ENCODE data around the gene TESK2.
"Not testable (repeated sequence)": the region's sequence is repeated elsewhere in the genome, so short reads cannot be mapped to it uniquely, and the experiment has no call there.

TESK2 gene

DNA sequence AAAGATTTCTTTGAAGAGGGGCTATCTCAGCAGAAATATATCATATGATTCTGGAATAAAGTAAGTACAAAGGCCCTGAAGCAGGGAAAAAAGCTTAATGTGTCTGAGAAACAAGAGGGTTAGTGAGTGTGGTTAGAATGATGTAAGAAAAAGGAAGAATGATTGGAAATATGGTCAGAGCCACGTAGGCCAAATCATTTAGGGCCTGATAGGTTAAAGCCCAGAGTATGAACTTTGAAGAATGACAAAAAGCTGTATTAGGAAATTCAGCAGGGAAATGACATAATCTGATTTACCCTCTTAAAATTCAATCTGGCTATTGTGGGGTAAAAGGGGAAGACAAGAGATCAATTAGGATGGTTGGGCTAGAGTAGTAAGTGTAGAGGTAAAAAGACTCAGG lies 81.7 kb downstream of the TESK2 start:
- DNase-seq = no peak

DNA sequence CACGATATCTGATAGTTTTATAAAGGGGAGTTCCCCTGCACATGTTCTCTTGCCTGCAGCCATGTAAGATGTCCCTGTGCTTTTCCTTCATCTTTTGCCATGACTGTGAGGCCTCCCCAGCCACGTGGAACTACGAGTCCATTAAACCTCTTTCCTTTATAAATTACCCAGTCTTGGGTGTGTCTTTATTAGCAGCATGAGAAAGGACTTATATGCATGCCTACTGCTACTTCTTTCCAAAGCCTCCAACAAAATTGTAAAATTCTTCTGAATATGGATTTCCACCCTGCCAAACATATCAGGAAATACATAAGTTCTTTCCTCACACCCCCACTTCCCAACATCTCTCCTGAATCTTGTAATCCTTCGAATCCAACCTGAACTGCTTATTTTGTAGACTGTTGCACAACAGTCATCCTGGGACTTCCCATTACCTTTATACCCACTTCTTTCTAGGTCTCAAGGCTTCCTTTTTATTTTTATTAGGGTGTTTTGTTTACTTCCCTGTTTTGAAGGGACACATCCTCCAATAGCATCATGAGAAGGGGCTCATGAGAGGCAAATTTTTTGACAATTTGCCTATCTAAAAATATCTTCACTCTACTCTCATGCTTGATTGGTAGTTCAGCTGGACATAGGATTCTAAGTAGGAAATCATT lies 83.2 kb downstream of the TESK2 start:
- no peak for DNase-seq

DNA sequence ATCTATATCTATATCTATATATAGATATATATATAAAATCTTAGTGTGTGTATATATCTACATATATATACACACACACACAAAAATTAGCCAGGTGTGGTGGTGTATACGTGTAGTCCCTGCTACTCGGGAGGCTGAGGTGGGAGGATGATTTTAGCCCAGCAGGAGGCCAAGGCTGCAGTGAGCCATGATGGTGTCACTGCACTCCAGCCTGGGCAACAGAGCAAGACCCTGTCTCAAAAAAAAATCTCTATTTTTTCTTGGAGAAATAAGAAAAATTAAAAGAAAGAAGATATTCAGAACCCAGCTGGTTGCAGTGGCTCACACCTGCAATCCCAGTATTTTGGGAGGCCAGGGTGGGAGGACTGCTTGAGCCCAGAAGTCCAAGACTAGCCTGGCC lies 85.3 kb downstream of the TESK2 start:
- no peak for DNase-seq

DNA sequence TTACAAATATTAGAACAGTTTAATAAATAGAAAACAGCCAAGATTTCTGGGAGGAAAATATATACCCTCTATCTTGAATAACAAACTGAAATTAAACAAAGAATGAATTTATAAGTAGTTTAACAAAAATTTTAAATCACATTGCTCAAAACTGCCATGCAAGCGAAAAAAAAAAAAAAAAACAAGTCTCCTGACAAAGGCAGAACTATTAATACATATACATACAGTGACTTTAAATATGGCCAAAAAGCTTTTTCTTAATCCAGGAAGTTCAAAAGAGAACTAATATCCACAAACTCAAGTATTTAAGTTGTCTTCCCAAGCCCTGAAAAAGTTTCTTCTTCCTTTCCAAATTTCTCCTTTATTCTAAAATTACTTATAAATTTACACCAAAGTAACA lies 87.2 kb downstream of the TESK2 start:
- no peak for DNase-seq

DNA sequence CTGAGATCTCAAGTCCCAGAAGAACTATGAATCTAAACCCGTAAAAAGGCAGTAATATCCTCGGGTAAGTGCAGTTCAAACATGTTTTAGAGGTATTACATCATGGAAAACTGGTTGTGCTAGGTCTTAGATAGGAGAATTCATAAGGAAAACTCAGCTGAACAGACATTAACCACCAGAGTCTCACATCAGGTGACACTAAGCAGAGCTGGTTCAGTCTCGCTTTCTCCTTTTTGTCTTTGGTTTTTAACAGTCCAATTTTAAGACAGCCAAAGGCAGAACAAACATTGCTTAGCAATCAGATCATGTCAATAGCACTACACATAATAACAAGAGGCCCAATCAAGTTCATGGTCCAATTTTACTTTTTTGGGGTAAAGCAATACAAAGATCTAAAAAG lies 87.7 kb downstream of the TESK2 start:
- no peak for DNase-seq

DNA sequence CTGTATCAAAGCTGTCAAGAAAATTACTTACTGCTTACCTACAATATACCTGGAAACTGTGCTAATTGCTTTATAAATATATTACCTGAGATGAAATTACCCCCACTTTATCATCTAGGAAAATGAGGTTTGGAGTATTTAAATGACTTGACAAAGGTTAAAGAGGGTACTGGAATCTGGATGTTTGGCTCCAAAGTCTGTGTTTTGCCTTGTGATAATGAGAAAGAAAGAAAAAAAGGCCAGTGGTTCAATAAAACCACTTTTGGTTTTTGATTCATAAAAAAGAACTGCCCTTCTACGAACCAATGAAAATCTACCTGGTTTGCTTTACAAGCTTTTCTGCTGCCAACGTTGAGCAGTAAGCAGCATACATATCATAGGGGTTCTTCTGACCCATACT lies 89.4 kb downstream of the TESK2 start:
- no peak for DNase-seq

DNA sequence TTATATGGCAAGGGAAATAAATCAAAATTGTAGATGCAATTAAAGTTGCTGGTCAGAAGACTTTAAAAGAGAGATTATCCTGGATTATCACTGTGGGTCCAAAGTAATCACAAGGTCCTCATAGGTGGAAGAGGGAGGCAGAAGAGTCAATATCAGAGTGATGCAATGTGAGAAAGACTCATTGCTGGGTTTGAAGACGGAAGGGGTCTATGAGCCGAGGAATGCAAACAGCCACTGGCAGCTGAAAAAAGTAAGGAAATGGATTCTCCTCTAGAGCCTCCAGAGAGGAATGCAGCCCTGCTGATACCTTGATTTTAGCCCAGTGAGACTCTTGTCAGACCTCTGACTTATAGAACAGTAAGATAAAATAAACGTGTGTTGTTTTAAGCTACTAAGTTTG lies 90.9 kb downstream of the TESK2 start:
- no peak for DNase-seq

DNA sequence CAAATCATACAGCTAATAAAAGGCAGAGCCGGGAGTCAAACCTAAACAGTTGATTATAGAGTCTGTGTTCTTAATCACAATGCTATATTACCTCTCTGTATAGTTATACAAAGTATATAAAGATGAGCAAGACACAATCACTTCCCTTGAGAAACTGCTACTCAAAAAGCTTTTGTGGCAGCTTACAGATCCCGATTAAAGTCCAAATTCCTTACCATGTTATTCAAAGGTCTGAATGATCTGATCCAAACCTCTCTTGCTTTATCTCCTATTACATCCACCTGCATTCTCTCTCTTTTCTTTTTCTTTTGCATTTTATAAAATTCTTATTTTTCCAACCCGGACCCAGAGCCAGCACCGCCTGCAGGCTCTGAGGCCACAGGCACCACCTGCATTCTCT lies 93.7 kb downstream of the TESK2 start:
- no peak for DNase-seq

DNA sequence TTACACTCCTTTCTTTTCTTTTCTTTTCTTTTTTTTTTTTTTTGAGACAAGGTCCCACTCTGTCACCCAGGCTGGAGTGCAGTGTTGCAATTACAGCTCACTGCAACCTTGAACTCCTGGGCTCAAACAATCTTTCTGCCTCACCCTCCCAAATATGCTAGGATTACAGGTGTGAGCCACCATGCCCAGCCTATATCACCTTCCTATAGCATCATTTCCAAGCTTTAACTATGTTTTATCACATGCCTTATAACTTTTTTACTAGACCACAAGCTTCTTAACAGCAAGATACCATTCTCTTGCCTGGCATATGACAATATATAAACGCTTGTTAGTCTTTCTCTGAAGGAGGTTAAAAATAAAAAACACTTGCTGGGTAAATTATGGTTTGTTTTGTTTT lies 95.4 kb downstream of the TESK2 start:
- no peak for DNase-seq

DNA sequence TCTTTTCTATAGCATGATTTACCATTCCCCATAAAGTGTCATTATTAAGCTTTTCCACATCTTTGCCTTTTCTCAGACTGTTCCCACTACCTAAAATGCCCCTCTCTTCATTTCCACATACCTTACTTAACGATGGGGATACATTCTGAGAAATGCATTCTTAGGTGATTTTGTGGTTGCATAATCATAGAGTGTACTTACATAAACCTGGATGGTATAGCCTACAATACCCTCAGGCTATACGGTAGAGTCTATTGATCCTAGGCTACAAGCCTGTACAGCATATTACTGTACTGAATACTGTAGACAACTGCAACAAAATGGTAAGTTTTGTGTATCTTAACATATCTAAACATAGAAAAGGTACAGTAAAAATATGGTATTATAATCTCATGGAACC lies 95.9 kb downstream of the TESK2 start:
- no peak for DNase-seq

DNA sequence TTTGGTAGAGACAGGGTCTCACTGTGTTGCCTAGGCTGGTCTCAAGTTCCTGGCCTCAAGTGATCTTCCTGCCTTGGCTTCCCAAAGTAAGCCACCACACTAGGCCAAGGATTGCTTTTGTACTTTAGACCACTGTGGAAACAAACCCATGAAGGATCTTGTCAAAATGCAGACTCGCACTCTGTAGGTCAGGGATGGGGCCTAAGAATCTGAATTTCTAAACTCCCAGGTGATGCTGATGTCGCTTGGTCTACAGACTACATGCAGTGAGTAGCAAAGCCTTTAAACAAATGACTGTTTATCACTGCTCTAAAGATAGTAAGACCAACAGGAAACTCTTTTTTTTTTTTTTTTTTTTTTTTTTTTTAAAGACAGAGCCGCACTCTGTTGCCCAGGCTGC lies 96.6 kb downstream of the TESK2 start:
- DNase-seq = peak in 1 of 5 donors; percentile 20

DNA sequence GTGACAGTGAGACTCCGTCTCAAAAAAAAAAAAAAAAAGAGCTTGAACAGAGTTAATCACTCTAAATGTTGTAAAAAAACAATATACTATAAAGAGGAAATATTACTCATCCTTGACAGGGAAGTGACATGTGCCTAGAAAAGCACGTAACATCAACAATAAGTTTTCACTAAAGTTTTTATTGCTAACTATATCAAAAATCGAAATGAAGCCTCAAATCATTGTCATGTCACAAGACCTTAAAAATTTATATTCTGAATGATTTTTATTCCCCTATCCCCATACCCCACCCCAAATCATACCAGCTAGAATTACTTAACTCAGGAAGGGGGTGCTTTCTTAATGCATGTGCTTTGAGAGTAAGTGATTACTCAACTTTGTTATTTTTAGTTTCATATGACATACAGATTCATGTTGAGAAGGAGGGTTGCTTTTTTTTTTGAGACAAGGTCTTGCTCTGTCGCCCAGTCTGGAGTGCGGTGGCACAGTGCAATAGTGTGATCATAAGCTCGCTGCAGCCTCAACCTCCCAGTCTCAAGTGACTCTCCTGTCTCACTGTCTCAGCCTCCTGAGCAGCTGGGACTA lies 97.2 kb downstream of the TESK2 start:
- peak in 1 of 5 donors; percentile 32 for DNase-seq

DNA sequence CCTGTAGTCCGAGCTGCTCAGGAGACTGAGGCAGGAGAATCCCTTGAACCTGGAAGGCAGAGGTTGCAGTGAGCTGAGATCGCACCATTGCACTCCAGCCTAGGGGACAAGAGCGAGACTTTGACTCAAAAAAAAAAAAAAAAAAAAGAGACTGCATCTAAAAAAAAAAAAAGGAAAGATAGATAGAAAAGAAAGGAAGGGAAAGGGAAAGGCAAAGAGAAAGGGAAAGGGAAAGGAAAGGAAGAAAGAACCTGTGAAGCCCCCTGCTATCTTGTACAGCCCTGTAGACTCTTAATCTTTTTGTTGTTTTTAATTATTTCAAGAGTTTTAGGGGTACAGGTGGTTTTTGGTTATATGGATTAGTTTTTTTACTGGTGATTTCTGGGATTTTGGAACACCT lies 104.7 kb downstream of the TESK2 start:
- no peak for DNase-seq

DNA sequence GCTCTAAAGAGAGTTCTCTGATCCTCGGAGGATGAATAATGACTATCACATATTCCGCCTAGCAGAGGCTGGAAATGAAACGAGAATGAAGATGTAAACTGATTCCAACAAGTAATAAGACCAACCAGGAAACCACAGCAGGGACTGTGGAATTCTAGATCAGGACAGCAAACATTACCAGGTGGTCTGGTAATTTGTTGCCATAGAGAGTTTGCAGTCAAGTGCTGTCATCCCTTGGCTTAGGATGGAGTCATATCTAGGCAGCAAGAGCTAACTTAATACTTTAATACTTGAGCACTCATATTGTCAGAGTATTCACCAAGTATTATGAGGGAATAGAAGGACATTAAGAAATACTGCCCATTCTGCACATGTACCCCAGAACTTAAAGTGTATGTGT lies 105.7 kb downstream of the TESK2 start:
- no peak for DNase-seq

DNA sequence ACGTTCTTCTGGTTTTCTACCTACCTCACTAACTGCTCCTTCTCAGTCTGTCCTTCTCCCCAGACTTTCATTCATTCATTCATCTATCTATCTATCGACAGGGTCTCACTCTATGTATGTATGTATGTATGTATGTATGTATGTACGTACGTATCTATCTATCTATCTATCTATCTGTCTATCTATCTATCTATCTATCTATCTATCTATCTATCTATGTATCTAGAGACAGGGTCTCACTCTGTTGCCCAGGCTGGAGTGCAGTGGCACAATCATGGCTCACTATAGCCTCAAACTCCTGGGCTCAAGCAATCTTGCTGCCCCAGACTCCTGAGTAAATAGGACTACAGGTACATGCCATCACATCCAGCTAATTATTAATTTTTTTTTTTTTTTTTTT lies 106.8 kb downstream of the TESK2 start:
- not testable (repeated sequence) for DNase-seq

DNA sequence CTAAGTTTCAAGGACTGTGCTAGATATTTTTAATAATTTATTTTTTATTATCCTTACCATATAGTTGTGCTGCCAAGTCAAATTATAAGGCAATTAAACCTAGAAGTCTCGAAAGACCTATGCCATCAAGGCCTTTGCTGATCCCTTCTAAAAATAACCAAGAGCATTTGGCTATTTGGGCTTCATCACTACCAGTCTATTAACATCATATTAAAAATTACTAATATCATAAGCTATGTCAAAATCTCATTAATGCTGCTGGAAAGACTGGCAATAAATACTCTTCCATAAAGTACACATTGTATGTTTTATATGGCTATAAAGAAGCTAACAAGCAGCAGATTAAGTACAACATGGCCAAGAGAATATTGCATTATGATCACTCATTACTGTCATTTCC lies 107.8 kb downstream of the TESK2 start:
- no peak for DNase-seq

DNA sequence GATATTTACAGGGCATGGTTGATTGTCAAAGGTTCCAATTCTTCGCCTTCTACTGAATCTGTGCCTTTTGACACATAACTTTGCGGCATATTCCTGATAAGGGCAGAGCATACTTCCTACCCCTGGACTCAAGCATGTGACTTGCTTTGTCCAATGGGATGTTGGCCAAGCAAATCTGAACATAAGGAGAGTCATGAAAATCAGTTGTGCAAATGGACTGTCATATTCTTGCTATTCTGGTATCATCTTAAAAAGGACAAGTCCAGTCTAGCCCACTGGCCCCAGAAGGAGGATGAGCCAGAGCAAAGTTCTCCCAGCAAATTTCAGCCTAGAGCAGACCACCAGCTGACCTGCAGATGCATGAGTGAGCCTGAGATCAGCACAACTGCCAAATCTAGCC lies 109.7 kb downstream of the TESK2 start:
- no peak for DNase-seq

DNA sequence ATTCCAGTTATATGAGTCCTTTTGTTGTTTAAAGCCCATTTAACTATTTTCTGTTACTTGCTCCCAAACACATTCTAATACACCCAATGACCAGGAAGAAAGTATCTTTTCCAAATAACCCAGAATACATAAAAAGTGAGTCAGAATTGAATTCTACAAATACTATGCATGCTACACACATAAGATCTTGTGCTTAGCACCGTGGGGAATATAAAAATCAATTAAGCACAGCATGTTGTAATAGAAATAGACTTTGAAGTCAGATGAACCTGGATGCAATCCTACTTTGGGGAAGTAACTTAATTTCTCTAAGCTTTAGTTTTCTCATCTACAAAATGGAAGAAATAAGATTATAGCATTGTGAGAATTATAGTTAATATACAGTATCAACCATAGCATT lies 110.2 kb downstream of the TESK2 start:
- no peak for DNase-seq

DNA sequence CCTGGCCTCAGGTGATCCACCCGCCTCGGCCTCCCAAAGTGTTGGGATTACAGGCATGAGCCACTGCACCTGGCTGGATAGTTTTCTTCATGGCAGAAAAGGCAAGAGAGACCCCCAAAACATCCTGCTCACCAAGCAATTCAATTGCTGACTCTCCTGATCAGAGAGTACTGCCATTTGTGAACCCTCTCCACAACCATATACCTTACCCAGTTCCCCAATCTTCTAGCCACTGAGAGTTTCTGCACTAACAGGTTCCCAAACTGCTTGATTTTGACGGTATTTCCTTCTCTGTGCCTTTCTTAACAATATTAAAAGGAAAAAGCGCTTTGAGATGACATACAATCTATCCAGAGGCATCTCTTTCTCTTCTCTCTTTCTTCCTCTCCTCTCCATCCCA lies 110.8 kb downstream of the TESK2 start:
- no peak for DNase-seq

DNA sequence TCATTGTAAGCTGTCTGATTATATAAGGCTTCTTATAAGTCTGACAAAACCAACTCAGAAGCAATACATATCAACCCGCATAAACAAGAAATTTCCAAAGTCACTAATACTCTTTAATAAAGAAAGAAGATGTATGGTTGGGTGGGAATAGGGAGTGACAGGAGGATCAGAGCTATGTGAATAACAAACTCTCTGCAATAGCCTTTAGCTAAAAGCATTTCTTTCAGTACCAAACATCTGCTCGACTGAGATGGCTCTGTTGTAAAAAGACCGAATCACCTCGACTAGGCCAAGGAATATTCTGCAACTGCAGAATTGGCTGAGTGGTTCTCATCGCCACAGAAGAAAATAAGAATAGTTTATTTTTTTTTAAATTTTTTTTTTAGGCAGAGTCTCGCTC lies 111.4 kb downstream of the TESK2 start:
- DNase-seq = no peak

DNA sequence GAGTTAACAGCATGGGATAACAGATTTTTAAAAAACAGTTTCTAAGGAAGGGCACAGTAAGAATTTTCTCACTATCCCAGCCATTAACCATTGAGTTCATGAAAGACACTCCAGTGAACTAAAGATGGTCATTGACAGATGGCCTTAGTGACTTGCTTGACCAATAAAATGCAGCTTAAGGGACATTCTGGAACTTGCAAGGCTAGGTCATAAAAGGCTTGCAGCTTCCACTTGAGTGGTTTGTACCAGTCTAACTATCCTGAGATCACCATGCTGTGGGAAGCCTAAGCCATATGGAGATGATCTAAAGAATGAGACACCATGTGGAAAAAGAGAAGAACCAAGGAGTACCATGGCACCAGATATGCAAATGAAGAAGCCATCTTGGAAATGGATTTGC lies 112.8 kb downstream of the TESK2 start:
- no peak for DNase-seq

DNA sequence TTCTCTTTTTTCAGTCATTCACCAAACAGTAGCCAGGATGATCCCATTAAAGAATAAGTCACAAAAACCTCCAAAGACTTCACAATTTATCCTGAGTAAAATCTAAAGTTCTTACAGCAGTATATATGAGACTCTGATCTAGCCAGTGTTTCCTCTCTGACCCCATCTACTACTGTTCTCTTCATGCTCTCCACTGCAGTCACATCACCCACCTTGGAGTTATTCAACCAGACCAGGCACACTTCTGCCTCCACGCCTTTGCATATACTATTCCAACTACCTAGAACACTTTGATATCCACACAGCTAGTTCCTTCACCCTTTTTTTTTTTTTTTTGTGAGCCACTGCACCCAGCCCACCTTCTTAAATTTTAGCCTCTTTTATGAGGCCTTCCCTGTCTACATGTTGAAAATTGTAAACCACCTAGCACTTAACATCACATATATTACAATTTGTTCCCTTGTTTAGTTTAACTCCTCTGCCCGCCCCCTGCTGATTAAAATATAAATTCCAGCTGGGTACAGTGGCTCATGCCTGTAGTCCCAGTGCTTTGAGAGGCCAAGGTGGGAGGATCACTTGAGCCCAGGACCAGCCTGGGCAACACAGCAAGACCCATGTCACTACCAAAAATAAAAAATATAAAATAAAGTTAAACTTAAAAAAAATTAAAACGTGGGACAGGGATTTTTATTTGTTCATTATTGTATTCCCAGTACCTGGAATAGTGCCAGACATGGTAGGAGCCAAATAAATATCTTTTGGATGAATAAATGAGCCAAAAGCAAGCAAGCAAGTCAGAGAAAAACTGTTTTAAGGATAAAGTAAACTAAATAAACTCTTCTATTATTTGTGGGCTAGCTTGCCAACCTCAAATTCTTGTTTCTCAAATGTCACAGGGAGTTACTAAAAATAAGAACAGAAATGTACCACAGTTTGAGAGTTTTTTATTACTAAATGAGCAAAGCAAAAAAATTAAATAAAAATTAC lies 115.6 kb downstream of the TESK2 start:
- DNase-seq = no peak

DNA sequence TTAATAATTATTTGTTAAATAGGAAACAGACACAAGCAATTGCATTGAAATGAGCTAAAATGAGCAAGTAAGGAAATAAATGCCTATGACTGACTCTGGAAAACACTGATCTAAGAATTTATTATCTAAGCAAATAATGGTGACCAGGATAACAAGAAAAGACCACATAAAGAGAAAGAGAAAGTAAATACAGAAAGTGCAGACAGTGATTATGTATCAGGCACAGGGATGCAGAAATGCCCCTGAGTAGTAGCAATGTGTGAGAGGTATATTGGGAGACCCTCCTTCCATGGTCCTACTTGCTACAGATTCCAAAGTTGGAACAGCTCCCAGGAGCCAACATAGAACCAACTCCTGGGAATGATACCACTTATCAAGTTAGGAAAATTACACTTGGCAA lies 117.4 kb downstream of the TESK2 start:
- DNase-seq = no peak

DNA sequence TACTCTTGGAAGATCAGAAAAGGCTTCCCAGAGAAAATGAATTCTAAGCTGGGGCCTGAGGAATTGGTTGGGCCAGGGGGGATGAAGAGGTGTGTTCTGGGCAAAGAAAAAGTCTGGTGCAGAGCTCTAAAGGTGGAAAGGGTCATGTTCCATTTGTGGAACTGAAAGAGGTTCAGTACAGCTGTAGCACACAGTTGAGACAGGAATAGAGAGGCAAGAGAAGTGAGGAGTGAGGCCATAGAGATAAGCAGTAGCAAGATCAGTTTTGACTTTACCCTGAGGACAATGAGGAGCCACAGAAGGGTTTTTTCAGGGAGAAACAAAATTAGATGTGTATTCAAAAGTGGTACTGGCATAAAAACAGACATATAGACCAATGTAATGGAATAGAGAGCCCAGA lies 120.4 kb downstream of the TESK2 start:
- DNase-seq = no peak
